M059J (cell line): ENCODE results near the gene KLHDC4. TPM values are rescaled to one million over a fixed set of nuclear protein-coding genes. Genes with fewer than 3 reads are reported as not detected.
"Not testable (repeated sequence)": the region's sequence is repeated elsewhere in the genome, so short reads cannot be mapped to it uniquely, and the experiment has no call there.

Source experiments
- DNase-seq: peaks from one replicate; pipeline ENCODE4 v3.0.0-alpha.2; 2012; ENCODE audit warnings: low read depth
- total RNA-seq: library from RNA; depleted of rRNA; stranded (reverse); fragments of >200 nt; shearing (Covaris generic); gene quantifications from 2 replicates; pipeline ENCODE4 v1.2.3, GENCODE V29; 2014

Gene KLHDC4
- total RNA-seq, 1 experiment from 2014 or later = 14.7 TPM

- peak; percentile 28 for DNase-seq
Observed at GRCh38 chr16:87788730-87789436, 23.1 kb upstream of the KLHDC4 start.

GRCh38 chr16:87787451-87788091 lies 21.8 kb upstream of the KLHDC4 start:
- DNase-seq = not testable (repeated sequence)

GRCh38 chr16:87784812-87785211 lies 19.0 kb upstream of the KLHDC4 start:
- DNase-seq = peak; percentile 47

GRCh38 chr16:87782033-87782432 lies 16.2 kb upstream of the KLHDC4 start:
- DNase-seq = no peak

GRCh38 chr16:87780385-87780989 lies 14.7 kb upstream of the KLHDC4 start:
- DNase-seq = peak; percentile 71

GRCh38 chr16:87778830-87779579 lies 13.2 kb upstream of the KLHDC4 start:
- DNase-seq = peak; percentile 85

GRCh38 chr16:87778476-87778829 lies 12.7 kb upstream of the KLHDC4 start:
- no peak for DNase-seq

GRCh38 chr16:87773836-87774235 lies 8.1 kb upstream of the KLHDC4 start:
- not testable (repeated sequence) for DNase-seq

GRCh38 chr16:87767456-87767855 lies 1.7 kb upstream of the KLHDC4 start:
- not testable (repeated sequence) for DNase-seq

GRCh38 chr16:87766485-87766797 lies 655 bp upstream of the KLHDC4 start:
- DNase-seq = no peak

GRCh38 chr16:87765473-87765775 lies 362 bp downstream of the KLHDC4 start:
- peak; percentile 12 for DNase-seq

- no peak for DNase-seq
Observed at GRCh38 chr16:87764600-87765472, 950 bp downstream of the KLHDC4 start.

- DNase-seq = no peak
Observed at GRCh38 chr16:87762620-87763019, 3.2 kb downstream of the KLHDC4 start.

- no peak for DNase-seq
Observed at GRCh38 chr16:87762071-87762571, 3.7 kb downstream of the KLHDC4 start.

- no peak for DNase-seq
Observed at GRCh38 chr16:87761060-87761459, 4.7 kb downstream of the KLHDC4 start.

GRCh38 chr16:87757841-87758426 lies 7.9 kb downstream of the KLHDC4 start:
- DNase-seq = peak; percentile 38

- no peak for DNase-seq
Observed at GRCh38 chr16:87754535-87754934, 11.3 kb downstream of the KLHDC4 start.

- no peak for DNase-seq
Observed at GRCh38 chr16:87747626-87748414, 18.0 kb downstream of the KLHDC4 start.

- DNase-seq = no peak
Observed at GRCh38 chr16:87746178-87746577, 19.6 kb downstream of the KLHDC4 start.

GRCh38 chr16:87744750-87745514 lies 20.9 kb downstream of the KLHDC4 start:
- DNase-seq = no peak
